ENCODE results near the gene MYO9B.

The MYO9B gene

DNA sequence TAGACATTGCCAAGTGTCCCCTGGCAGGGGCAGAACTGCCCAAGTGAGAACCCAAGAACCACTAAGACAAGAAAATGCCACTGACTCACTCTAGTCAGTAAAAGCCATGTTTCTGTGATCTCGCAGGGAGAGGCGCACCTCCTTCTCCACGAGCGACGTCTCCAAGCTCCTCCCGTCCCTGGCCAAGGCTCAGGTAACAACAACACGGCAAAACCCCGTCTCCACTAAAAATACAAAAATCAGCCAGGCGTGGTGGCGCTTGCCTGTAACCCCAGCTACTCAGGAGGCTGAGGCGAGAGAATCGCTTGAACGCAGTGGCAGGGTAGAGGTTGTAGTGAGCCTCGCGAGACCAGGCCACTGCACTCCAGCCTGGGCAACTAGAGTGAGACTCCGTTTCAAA lies 122.1 kb downstream of the MYO9B start:
- no peak overlapping the region for H3K4me3 ChIP-seq (ENCODE audit: low read length)
- DNase-seq (ENCODE audit: low read depth, low spot score), result no peak

DNA sequence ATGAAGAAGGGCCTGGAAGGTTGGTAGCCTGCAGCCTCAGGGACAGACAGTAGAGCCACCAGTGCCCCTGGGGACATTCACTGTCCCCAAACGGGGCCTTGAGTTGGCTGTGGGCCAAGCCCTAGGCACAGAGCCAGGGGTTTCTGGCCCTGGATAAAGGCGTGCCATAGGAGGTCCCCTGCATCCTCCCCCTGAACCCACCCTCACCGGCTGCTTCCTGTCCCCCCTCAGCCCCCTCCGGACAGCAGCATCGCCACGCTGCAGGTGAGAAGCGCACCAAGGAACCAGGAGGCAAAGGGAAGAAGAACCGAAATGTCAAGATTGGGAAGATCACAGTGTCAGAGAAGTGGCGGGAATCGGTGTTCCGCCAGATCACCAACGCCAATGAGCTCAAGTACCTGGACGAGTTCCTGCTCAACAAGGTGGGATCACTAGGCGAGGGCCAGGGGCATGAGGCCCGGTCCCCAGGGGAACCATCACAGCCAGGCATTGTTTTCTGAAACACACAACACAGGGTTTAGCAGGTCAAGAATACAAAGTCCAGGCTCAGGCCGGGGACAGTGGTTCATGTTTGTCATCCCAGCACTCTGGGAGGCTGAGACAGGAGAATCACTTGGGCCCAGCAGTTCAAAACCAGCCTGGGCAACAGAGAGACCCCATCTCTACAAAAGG lies 125.0 kb downstream of the MYO9B start:
- DNase-seq (ENCODE audit: low read depth, low spot score), result no peak
- no peak overlapping the region for H3K4me3 ChIP-seq (ENCODE audit: low read length)

DNA sequence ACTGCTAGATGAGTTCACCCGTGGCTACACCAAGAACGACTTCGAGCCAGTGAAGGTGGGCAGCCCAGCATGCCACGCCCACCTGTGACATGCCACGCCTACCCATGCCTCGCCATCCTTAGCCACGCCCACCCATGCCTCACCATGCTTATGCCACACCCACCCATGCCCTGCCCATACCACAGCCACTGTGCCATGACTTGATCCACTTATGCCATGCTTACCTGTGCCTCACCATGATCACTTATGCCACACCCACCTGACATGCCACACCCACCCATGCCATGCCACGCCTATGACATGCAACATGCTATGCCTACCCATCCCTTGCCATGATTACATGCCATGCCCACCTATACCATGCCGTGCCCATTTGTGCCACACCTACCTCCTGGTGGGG lies 126.7 kb downstream of the MYO9B start:
- DNase-seq (ENCODE audit: low read depth, low spot score), result no peak
- no peak overlapping the region for H3K4me3 ChIP-seq (ENCODE audit: low read length)

DNA sequence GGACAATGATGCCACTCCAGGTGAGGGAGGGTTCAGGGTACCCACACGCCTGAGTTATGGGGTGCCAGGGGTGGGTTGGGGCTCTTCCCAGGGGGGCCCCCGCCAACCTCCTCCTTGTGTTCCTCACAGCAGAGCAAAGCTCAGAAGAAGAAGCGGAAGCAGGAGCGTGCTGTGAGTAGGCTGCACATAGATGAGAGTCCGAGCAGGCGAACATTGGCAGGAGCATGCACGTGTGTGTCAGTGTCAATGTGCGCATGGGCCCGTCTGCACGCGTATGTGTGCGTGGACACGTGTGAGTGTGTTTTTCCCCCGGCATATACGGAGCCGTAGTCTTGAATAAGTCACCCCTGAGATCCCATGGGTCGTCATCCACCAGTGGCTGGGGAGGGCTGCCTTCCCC lies 127.1 kb downstream of the MYO9B start:
- no peak for DNase-seq (ENCODE audit: low read depth, low spot score)
- H3K4me3 ChIP-seq (ENCODE audit: low read length), result no peak overlapping the region

DNA sequence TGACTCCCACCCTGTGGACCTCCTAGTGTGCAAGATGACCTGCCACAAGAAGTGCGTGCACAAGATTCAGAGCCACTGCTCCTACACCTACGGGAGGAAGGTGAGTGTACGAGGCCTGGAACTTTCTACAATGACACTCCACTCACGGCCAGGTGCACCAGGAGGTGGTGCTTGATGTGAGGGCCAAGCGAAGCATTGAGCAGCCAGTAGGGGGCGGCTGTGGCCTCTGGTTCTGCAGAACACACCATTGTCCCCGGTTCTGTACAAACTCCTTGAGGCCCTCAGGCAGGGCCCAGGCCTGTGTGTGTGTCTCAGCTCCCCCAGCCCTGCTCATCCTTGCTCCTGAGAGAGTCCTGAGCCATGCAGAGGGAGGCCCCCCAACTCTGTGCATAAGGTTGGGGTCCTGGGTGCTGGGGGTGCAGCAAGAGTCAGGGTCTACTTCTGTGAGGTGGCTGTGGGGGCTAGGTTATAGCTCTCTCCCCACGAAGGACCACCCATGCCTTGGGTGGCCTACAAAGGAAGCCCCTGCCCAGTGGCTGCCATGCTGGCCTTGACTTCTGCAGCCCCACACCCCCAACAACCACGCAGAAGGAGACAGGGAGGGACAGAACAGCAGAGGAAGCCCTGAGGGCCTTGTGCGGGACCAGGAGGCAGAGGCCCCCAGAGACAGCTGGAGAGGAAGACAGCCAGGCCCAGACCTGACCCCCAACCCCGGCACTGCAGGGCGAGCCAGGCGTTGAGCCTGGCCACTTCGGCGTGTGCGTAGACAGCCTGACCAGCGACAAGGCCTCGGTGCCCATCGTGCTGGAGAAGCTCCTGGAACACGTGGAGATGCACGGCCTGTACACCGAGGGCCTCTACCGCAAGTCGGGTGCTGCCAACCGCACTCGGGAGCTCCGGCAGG lies 129.9 kb downstream of the MYO9B start:
- no peak overlapping the region for H3K4me3 ChIP-seq (ENCODE audit: low read length)
- DNase-seq (ENCODE audit: low read depth, low spot score), result peak; percentile 18

DNA sequence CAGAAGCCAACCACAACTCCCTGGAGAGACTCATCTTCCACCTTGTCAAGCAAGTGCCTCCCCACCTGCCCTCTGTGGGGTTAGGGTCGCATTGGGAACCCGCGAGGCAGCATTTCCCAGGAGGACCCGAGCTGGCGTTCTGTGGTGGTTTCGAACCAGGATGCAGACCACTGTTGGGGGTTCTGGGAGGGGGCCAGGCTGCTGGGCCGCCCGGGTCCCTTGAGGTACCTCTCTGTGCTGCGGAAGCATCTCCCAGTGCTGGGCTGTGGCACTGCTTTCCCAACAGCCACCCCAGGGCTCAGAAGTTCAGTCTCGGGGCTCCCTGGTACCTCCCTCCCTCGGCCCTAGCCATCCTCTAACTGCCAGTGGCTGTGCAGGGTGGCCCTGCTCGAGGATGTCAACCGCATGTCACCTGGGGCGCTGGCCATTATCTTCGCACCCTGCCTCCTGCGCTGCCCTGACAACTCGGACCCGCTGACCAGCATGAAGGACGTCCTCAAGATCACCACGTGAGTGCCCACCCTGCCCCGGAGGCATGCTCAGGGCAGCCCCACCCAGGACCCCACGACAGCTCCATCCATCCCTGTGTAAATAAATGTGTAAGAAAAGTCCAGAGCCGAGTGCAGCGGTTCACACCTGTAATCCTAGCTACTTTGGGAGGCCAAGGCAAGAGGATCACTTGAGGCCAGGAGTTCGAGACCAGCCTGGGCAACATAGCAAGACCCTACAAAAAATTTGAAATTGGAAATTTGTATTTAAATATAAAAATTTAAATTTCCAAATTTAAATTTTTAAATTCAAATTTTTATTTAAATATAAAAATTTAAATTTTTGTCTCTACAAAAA lies 131.4 kb downstream of the MYO9B start:
- no peak overlapping the region for H3K4me3 ChIP-seq (ENCODE audit: low read length)
- DNase-seq (ENCODE audit: low read depth, low spot score), result no peak

DNA sequence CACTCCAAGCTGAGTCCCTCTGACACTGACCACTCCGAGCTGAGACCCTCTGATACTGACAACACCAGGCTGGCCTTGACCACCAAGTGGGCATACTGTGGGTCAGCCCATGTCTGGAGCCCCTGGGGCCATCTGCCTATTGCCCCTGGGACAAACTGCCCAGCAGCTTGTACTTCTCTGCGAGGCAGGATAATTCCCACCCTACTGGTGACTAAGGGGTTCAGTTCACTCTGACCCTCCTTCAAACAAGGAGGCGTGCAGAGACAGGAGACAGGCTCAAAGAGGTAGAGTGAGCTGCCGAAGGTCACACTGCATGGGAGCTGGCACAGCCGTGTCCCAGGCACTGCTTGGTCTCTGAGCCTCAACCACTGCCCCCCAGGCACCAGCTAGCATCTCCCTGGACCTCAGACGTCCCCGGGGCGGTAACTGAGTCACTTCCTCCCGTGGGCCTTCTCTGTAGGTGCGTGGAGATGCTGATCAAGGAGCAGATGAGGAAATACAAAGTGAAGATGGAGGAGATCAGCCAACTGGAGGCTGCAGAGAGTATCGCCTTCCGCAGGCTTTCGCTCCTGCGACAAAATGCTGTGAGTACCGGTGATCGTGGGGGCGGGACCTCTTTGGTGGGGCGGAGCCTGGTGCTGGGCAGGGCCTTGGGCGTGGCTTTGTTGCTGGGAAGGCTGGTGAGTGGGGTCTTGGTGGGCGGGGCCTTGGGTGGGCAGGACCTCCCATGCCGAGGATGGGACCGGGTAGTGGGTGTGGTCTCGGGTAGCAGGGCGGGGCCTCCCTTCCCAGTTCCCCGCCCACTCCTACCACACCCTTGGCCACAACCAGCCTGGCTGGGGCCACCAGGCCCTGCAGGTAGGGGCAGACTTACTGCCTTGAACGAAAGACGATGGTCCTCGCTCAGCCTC lies 133.8 kb downstream of the MYO9B start:
- DNase-seq (ENCODE audit: low read depth, low spot score), result peak; percentile 73
- no peak overlapping the region for H3K4me3 ChIP-seq (ENCODE audit: low read length)

DNA sequence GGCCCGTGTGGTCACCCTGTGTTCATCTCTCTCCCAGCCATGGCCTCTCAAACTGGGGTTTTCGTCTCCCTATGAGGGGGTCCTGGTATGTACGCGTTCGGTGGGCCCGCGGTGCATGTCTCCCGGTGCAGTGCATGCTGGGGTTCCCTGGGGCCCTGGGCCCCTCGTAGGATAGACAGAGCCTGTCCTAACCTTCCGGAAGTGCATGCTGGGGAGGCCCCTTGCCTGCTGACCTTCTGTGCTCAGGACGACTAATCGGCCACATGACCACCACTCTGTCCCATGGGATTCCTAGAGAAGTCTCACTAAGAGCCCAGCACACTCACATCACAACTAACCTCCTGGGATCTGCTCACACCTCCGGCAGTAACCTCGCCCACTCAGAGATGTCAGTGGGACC lies 134.7 kb downstream of the MYO9B start:
- no peak overlapping the region for H3K4me3 ChIP-seq (ENCODE audit: low read length)
- DNase-seq (ENCODE audit: low read depth, low spot score), result no peak

DNA sequence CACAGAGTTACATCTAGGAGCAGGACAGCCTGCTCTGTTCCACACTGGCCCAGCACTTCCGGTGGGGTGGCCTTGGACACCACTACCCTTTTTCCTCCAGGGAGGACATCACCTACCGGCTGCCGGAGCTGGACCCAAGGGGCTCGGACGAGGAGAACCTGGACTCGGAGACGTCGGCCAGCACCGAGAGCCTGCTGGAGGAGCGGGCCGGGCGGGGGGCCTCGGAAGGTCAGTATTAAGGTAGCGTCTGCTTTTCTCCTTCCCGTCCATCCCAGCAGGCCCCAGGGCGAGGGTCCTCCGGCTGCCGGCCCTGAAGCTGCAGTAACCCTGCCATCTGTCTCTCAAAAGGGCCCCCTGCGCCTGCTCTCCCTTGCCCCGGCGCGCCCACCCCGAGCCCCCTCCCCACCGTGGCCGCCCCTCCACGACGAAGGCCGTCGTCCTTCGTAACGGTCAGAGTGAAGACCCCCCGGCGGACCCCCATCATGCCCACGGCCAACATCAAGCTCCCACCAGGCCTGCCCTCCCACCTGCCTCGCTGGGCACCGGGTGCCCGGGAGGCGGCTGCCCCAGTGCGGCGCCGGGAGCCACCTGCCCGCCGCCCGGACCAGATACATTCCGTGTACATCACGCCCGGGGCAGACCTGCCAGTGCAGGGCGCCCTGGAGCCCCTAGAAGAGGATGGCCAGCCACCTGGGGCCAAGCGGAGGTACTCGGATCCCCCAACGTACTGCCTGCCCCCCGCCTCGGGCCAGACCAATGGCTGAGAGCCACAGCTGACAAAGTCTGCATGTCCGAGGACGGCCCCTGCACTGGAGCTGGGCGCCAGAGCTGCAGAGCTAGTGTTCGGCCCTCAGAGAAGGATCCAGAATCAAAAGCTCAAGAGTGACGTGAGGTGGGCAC lies 136.2 kb downstream of the MYO9B start:
- DNase-seq (ENCODE audit: low read depth, low spot score), result no peak
- H3K4me3 ChIP-seq (ENCODE audit: low read length), result no peak overlapping the region

DNA sequence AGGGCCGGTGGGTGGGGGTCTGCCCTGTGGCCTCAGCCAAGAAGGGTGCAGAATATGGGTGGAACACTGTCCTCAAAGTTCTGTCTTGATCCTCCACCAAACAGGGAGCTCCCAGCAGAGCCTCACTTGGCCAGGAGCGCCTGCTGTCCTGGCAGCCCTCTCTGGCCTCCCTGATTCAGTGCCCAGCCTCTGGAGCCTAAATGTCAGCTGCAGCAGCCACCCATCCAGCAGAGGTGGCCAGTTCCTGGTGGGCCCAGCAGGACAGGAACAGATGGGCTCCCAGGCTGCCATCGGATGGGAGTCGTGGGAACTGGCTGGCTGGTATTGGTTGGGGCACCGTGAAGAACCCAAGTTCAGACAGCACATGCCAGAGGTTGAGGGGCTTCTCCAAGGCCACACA lies 137.8 kb downstream of the MYO9B start:
- no peak for DNase-seq (ENCODE audit: low read depth, low spot score)
- no peak overlapping the region for H3K4me3 ChIP-seq (ENCODE audit: low read length)

DNA sequence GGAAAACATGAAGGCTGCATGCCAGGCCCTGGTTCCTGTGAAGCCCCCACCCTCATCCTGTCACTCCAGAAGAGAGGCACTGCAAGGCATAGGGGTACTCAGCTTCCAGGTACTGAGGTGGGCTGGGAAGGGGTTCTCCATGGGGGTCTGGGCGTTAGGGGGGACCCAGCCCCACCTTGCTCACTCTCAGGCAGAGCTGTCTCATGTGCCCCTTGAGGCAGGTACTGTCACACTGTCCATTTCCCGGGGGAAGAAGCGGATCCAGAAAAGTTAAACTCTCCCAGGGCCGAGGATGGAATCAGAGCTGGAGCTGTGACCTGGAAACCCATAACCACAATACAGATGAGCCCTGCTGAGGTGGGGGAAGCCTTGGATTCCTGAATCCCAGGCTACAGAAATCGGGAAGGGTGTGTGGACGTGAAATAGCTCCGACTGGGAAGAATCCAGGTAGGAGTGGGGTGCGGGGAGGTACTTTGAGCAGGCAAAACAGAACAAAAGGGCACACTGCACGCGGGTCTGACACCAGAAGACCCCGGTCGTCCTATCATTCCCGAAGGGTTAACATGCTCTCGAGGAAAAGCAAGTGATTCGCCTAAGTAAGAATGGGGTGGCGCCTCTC lies 139.0 kb downstream of the MYO9B start:
- H3K4me3 ChIP-seq (ENCODE audit: low read length), result peak overlapping the region; percentile 80
- no peak for DNase-seq (ENCODE audit: low read depth, low spot score)

DNA sequence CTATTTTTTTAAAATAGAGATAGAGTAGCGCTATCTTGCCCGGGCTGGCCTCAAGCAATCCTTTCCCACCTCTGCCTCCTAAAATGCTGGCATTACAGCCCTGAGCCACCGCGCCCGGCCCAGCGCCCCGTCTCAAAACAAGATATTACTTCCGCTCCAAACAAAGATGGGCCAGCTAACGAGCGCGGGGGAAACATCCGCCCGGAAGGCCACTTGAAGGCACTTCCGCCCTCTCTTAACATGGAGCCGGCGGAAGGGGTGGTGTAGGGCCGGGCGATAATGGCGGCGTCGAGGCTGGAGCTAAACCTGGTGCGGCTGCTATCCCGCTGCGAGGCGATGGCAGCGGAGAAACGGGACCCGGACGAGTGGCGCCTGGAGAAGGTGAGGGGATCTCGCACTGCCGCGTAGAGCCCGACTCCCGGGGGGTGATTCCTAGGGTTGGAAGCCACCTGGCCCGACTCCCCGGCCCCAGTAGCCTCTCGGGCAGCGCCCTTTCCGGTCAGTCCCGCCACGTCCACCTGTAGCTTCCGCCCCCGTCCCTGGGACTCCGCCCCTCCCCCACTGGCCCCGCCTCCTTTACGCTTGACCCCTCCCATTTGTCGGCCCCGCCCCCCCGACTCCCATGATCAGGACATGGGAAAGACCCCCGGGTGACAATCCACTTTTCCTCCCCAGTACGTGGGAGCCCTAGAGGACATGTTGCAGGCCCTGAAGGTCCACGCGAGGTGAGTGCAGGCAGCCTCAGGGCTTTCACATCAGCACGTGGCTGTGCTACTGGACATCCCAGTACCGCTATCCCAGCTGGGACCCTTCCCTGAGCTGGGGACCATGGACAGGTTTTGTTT lies 139.8 kb downstream of the MYO9B start, which contains the start of gene USE1:
Gene USE1 (plus strand): TSS at position 231 of the 845 bp plus-strand sequence. CDS start 49 bp downstream, at position 280.
- H3K4me3 ChIP-seq (ENCODE audit: low read length), result peak within 1 kb of the TSS; percentile 80
- DNase-seq (ENCODE audit: low read depth, low spot score), result peak; percentile 88

DNA sequence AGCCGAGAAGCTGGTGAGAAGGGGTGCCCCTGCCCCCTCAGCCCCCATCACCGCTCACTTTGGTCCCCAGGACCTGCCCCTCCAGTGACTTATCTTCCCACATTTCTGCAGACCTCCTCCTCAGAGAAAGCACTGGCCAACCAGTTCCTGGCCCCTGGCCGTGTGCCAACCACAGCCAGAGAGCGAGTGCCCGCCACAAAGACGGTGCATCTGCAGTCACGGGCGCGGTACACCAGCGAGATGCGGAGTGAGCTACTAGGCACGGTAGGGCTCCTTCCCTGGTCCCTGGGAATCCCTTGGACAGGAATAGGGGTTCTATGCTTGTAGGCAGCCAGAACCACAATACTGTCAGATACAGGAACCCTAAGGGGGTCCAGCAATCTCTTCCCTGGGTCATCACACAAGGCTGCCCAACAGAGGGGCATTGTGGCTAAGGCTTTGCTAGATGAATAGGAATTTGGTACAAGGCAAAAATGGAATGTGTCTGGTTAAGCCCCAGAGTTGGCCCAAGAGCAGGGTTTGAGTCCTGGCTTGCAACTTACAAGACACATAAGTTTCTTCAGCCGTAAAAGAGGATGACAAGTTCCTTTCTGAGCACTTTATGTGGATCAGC lies 140.6 kb downstream of the MYO9B start:
- peak overlapping the region; percentile 80 for H3K4me3 ChIP-seq (ENCODE audit: low read length)
- DNase-seq (ENCODE audit: low read depth, low spot score), result no peak

DNA sequence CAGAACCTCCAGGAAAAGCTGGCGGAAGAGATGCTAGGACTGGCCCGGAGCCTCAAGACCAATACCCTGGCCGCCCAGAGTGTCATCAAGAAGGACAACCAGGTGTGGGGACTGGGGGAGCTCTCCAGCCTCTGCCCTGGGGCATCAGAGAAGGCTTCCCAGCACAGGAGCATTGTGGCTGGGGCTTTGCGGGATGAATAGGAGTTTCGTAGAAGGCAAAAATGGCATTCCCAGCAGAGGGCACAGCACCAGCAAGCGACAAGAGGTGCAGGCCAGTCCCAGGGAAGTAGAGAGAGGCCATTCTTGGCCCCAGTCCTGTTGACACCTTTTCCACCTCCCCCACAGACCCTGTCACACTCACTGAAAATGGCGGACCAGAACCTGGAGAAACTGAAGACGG lies 143.7 kb downstream of the MYO9B start:
- H3K4me3 ChIP-seq (ENCODE audit: low read length), result no peak overlapping the region
- no peak for DNase-seq (ENCODE audit: low read depth, low spot score)

DNA sequence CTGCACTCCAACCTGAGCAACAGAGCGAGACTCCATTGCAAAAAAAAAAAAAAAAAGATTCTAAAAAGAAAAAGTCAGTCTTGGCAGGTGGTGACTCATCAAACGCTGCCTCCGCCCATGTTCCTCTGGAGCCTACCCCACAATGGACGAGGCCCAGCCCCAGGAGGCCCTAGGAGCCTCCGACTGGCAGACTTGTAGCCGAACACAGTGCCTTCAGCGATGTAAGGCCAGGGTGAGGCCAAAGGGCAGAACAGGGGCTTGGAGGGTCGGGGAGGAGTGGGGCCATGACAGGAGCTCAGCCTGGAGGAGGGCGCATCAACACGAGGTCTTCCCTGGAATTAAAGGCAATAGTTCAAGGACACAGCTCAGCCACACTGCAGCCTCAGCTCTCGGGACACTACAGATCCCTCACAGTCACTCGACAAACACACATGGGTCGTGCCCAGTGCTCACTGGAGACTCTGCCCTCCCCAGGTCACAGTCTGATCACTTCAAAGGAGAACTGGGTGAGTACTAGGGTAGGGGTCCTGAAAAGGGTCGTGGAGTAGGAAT lies 144.7 kb downstream of the MYO9B start:
- no peak for DNase-seq (ENCODE audit: low read depth, low spot score)
- H3K4me3 ChIP-seq (ENCODE audit: low read length), result no peak overlapping the region

DNA sequence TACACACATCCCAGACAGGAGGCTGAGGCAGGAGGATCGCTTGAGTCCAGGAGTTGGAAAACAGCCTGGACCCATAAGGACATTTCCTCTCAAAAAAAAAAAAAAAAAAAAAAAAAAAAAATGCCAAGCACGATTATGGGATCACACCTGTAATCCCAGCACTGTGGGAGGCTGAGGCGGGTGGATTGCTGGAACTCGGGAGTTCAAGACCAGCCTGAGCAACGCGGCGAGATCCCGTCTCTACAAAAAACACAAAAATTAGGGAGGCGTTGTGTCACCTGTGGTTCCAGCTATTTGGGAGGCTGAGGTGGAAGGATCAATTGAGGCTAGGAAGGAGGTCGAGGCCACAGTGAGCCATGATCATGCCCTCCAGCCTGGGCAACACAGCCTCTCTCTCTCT lies 149.5 kb downstream of the MYO9B start:
- DNase-seq (ENCODE audit: low read depth, low spot score), result no peak
- no peak overlapping the region for H3K4me3 ChIP-seq (ENCODE audit: low read length)
